ENCODE measurements around the gene PTPRC.

The PTPRC gene

DNA sequence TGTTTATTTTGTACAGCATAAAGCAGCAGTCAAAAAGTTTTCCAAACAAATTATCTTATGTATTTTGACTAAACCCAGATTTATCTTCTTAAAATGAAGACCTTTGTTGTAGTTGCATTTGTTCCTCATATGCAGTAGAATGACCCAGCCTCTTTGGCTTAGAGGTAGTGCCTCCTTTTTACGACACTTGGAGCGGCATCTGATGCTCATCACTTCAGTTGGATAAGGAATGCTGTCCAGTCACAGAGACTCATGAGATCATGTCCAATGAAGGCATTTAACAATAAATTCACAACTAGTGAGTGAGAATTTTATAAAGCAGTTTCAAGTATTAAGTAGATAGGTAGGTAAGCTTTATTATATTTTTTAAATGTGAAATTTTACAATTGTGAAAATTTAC is 35.2 kb downstream of the PTPRC start:
- no peak for DNase-seq (ENCODE audit: low read depth)

DNA sequence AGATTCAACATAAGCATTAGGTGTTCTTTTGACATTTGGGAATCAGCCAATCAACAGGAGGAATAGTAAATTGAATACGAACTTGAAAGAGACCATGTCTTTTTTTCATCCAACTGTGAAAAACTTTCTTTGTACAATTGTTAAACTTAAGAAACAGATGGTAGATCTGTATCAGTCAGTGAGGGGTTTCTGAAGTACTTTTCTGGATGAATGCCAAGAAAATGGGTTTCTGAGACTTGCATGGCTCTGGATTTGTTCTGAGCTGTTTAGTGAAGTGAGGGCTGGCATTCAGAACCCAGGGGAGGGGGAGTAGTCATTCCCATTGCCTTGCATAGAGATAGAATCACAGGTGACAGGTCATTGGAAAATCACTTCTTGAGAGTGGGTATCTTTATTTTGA is 37.4 kb downstream of the PTPRC start:
- DNase-seq (ENCODE audit: low read depth): no peak

DNA sequence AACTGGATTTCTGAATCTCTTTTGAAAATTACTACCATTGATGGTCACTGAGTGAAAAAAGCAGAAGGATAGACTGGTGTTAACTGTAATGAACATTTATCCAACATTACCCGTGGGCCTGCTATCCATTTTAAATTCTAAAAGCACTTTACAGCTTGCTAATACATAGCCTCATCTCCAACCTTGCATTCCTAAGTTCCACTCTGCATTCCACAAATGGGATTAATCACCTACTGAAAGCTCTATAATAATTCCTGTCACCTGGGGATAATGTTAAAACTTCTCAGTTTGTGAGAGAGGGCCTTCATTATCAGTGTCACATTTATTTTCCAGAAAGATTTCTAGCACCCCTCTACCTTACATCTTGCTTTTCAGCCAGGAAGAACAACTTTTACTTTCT is 38.2 kb downstream of the PTPRC start:
- DNase-seq (ENCODE audit: low read depth): no peak

DNA sequence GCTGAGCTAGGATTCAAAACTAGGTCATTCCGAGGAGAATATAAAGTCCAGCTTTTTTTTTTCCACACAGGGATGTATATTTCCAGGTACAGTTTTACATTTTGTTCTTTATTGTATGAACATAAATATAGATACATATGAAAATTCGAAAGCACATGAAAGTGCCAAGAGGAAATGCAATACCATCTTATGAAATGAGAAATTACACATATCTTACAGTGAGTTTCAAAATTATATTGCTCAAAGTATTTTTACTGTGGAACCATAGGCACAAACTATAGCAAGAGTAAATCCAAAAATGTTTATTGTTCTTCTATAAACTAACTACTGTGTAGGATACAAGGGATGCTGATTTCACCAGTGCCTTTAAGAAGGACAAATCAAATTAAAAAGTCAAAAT is 39.0 kb downstream of the PTPRC start:
- no peak for DNase-seq (ENCODE audit: low read depth)

DNA sequence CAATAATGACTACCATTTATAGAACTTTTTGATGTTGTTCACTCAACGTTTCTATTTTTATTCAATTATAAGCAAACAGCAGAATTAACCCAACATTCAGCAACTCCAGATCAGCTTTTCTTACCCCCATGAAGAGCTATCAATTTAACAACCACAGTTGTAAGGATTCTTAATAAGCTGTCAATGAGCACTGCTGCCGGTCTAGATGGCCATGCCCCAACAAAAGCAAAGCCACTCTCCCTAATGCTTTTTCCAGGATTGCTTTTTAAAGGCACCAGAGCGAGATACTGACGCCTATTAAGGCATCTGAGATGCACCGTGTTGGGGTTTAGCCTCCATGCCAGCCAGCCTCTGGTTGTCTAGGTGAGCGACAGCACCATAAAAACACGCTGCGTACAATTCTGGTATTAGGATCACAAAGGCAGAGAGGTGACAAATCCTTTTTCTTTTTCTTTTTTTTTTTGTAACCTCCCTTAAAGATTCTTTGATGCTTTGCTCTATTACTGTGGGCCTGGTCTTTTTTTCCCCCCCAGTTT is 39.5 kb downstream of the PTPRC start:
- DNase-seq (ENCODE audit: low read depth): no peak

DNA sequence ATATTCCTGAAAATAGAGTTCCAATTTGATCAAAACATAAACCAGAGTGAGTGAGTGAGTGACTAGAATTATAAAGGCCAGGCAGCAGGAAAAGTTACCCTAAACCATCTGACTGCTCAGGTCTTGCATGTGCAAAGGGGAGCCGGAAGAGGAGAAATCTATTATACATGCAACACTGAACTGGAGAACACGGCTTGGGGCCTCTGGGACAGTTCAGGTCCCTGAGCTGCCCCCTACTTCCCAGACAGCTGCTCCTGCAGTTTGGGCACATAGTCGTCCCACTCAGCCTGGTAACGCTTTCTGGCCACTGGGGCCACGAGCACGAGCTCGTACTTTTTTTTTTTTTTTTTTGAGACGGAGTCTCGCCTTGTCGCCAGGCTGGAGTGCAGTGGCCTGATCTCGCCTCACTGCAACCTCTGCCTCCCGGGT is 40.1 kb downstream of the PTPRC start:
- no peak for DNase-seq (ENCODE audit: low read depth)

DNA sequence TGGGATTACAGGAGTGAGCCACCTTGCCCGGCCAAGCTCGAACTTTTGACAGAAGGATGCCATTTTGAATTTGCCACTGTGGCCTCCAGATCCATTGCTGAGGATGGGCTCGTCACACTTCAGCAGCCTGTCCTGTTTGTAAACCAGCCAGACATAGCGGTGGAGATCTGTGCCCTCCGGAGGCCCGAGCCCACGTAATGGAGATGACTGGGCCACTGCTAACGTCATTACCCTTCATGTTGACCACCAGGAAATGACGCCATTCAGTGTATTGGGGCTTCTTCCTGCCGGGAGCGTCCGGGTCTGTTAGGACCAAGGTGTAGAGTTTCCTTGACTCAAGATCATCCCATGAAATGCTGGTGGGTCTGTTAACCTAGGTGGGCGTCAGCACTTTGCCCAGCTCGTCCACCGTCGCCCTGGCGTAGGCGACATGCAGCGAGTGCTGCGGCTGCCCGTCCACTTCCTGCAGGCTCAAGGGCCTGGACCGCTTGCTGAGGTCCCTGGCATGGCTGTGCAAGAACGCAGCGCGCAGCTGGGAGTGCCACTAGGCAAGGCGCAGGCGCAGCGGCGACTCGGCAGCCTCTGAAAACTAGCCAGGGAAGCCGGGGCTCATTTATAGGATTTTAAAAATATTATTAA is 40.8 kb downstream of the PTPRC start:
- no peak for DNase-seq (ENCODE audit: low read depth)

DNA sequence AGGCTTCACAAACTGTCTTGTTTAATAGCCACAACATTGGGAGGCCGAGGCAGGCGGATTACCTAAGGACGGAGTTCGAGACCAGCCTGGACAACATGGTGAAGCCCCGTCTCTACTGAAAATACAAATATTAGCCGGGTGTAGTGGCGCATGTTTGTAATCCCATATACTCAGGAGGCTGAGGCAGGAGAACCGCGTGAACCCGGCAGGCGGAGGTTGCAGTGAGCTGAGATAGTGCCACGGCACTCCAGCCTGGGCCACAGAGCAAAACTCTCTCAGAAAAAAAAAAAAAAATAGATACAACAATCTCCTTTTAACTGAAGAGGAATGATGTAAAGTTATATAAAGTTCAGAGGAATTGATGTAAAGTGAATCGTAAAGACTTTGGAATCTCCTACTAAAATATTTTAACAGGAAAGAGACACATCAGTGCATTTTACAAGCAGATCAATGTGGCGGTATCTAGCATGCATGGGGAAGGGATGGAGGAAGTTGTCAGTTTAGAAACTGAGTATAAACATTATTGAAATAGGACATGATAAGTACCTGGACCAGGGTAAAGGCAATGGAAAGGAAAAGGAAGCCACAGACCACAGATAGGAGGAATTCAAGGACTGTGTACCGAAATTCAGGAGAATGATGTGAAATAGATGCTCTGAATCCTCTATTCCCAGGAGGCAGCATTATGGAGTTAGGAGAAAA is 41.5 kb downstream of the PTPRC start:
- DNase-seq (ENCODE audit: low read depth): no peak

DNA sequence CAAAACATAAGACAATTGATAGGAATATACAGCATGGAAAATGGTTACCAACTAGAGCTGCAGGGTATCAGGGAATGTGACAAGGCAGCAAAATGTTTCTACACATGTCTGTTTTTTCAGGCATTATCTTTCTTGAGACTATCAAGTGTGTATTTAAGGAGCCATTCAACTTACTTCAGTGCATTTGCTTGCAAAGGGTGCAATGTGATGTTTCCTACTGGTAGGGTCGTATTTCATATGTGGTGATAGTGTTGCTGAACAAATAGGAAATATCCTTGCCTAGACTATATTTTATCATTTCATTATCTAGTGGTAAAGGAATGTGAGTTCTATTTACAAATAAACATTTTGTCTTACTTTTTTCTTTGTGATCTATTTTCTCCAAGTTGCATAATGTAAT is 42.4 kb downstream of the PTPRC start:
- DNase-seq (ENCODE audit: low read depth): no peak

DNA sequence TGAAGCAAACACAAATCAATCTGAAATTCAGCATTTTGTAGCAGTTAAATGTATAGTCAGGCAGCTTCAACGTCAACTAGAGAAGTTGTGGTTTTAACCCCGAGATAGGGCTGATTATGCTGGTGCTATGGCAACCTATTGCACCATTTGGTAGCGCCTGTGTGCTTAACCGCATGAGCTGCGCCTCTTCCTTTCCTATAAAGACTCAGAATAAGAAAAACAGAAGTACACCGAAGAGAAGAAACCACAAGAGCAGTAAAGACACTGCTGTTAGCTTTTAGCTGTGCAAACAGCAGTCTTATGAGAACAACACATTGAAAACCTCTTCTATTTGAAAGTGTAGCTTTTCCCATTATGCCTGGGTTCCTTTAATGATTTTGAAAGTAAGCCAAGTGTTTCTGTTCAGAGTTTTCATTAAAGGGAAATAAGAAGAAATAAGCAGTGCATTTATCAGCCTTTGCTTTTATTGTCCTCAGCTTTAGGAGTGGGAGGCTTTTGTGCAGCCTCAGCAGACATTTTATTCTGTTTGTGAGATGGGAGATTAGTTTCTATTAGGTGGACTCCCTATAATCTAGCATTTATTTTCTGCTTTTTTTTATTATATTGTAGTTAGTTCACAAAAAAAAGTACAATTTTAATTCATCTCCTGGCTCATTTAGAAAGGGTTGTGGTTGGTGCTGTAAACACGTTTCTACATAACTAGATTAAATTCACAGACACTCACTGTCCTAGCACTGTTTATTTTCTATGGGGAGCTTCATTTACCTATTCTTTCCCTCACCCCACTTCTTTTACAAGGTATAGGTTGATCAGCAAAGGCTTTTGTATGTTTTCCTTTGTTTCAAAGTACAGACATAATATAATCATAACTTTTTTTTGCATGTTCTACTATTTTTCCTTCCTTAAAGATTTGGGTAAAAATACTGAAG is 43.3 kb downstream of the PTPRC start:
- DNase-seq (ENCODE audit: low read depth): peak; percentile 64

DNA sequence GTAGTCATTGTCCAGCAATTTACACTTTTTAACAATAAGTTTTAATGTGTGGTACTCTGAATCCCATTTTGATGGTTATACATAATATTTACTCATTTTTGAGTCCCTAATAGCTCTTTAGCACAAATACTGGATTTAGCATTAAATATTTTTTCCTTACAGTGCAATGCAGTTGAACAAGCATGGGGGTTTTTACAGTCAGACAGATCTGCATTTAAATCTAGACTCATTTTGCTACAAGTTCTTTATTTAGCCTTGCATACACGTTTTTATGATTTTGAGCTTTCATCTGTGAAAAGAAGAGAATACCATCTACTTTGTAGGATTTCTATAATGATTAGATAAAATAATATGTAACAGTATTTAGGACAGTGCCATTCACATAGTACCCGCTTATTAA is 44.0 kb downstream of the PTPRC start:
- no peak for DNase-seq (ENCODE audit: low read depth)

DNA sequence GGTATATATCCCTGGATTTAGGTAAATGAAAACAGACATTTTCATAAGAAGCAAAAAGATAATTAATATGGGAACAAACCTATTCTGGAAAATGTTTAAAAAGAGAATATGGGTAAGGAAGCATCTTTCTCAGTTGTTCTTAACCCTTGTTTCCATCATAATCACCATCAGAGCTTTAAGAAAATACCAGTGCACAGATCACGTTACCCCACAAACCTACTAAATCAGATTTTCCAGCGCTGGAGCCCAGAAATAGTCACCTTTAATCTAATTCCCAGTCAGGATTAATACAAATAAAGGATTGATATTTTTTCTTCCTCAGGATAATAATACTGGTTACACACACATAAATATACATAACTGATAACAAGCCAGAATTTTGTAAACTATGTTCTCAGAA is 44.6 kb downstream of the PTPRC start:
- DNase-seq (ENCODE audit: low read depth): no peak

DNA sequence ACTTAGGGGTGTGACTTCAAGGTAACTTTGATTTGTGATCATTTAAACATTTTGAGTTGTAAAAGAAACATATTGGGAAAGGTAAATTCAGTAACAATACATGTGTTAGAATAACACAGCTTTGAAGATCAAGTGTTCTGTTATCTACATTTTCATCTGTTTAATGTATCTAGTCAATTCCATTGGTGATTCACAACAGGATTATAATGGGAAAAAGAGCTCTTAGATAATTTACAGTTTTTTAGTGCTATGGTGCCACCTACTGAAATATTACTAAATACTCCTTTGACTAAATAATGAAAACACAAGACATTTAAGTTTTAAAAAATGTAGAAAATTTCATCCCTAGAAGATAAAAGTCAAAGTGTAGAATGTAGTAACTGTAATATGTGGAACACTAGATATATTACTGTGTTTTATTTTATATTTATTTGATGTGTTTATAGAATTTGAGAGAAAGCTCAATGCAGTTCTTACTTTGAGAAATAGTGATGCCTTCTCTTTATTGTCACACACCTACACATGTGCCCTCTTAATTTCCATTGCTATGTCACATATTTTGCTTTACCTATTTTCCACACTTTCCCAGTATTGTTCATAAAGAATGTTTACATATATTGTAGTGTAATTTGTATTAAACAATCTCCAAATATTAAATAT is 47.4 kb downstream of the PTPRC start:
- DNase-seq (ENCODE audit: low read depth): no peak

DNA sequence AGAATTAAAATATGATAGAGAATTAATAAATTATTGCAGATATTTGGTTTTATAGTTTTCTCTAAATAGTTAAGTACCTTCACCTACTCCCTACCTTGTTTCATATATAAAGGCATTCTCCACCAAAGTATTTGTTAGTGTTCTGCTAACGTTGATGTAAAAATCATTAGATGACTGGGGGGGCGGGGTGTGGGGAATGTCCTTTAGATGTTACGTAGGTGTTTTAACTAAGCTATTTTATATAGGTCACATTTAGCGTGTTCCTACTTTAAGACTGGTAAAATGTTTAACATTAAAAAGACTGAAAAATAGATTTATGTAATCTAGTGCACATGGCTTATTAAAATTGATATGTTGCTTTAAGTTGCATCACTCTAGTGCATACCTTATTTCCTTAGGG is 48.6 kb downstream of the PTPRC start:
- DNase-seq (ENCODE audit: low read depth): no peak

DNA sequence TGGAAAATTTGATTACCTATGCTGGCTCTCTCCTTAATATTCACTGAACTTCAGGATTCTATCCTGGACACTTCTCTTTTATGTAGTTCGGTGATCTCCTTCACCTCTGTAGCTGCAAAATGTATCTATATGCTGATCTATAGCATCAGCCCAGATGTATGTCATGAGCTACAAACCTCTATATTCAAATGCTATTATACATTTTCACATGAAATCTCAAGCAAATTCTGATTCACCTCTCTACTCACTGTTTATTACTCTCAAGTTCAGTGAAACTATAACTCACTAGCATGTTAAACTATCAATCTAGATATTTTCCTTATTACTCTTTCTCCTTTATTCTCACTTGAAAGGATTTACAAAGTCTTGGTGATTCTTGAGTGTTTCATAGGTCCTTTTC is 52.2 kb downstream of the PTPRC start:
- no peak for DNase-seq (ENCODE audit: low read depth)

DNA sequence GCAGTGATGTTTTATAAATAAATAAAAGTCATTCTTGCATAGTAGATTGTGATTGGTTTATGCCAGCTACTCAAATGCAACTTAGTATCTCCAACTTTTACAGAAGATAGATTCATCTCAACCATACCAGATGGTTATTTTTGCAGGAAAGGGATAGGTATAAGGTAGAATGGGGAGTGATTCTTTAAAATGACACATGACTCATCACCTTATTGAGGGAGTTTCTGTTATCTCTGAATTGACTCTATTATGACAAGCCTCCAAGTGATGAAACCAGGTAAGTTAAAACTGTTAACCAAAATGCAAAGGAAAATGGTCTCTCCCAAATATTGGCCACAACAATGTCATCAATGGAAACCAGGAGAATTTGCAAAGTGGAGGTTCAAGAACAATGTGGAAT is 54.5 kb downstream of the PTPRC start:
- DNase-seq (ENCODE audit: low read depth): no peak

DNA sequence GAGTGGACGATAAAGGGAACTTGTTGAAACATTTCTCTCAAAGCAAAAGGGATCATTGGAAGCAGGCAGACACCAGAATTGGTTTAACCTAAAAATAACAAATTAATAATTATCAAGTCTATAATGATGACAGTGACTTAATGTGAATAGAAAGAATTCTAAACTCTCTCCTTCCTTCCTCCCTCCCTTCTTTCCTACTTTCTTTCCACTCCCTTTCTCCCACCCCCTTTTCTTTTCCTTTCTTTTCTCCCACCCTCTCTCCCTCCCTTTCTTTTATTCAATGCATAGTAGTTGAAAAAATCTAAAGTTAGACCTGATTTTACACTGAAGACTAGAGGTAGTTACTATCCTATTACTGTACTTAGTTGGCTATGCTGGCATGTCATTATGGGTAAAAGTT is 55.7 kb downstream of the PTPRC start:
- DNase-seq (ENCODE audit: low read depth): no peak

DNA sequence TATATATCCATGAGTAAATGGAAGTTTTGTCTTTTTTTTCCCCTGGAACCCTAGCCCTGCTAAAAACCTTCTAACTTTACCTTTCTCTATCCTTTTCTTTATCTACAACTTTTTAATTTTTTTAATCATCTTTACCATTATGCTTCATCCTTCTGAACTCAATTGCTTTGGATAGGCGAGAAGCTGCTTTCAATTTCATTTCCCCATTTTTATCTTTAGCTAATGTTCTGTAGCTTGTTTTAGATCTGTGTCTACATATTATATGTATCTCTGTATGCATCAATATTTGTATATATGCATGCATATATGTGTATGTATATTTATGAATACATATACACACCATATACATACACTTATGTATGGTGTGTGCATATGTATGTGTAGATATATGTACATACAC is 57.4 kb downstream of the PTPRC start:
- DNase-seq (ENCODE audit: low read depth): no peak

DNA sequence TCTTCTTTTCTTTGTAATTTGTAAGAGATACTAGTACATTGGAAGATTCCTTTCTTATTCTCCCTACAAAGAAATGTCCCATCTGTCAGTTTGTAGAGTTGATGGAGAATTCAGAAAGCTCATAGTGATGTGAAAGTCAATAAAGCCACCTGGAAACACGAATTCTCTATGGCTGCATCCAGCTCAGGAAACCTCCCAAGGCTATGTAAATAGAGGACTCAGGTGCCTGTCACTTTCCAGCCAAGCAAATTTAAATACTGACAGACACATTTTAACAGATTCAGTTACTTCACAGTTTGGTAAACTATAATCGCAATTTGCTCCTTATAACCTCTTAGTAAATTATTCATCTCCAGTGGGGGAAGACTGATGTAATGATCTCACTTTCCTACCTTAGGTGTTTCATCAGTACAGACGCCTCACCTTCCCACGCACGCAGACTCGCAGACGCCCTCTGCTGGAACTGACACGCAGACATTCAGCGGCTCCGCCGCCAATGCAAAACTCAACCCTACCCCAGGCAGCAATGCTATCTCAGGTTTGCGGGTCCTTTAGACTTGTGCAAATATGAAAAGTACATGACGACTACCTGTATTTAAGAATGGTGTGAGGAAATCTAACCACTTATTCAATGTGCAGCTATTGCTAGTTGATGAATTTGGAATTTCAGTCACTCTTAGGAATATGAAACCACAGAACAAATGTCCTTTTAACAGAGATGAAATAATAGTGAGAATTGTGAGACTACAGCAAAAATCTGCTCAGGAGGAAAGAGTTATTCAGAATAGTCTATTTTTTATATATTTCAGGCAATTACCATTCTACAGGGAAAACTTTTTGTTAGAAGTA is 60.6 kb downstream of the PTPRC start:
- DNase-seq (ENCODE audit: low read depth): peak; percentile 27

DNA sequence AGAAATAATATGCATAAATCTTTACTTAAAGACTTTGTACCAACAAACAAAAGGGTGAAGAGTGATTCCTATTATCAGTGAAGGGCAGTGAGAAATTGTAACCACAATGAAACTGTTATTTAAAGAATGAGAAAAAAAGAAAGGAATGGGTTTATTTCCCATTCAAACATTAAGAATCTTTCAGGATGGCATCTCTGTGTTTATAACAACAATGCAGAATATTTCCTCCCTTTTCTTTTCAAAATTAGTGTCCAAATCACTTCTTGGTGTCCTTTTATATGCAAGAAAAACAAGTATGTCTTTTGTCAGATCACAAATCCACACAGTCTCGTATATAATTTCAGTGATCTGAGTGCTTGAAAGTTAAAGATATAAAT is 61.2 kb downstream of the PTPRC start:
- DNase-seq (ENCODE audit: low read depth): no peak

DNA sequence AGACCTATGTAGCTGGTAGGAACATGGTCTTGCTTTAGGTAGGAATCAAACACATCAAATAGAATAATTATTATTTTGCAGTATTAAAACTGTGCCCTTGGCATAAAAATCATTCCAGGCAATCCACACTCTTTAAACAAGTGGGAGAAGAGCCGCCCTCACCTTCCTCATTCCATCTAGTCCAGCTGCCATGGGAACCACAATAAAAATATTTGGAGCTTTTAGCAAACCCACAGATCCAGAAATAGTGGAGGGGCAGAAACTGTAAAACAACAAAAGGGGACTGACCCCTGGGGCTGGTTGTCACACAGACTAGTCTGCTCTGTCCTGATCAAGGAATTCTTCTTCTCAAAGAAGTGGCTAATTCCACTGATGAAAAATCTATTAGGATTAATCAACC is 61.6 kb downstream of the PTPRC start:
- no peak for DNase-seq (ENCODE audit: low read depth)
